Fibroblast of skin of left biceps (primary cell): ENCODE data around the gene RAPGEF1.
"Not testable (repeated sequence)": the region's sequence is repeated elsewhere in the genome, so short reads cannot be mapped to it uniquely, and the experiment has no call there.

ENCODE experiments used
- DNase-seq, 2 experiments: peaks; one replicate each; pipeline ENCODE4 v3.0.0-alpha.2; 2013; ENCODE audit warnings: low read depth in 2 of 2

RAPGEF1 gene

GRCh38 chr9:131559421-131560000 is 180.4 kb downstream of the RAPGEF1 start:
- DNase-seq: no peak

- no peak for DNase-seq
These were observed 181.9 kb downstream of the RAPGEF1 start for GRCh38 chr9:131557855-131558548.

GRCh38 chr9:131555841-131556673 is 183.8 kb downstream of the RAPGEF1 start:
- no peak for DNase-seq

- DNase-seq: no peak
These were observed 185.0 kb downstream of the RAPGEF1 start for GRCh38 chr9:131554843-131555351.

GRCh38 chr9:131554087-131554842 is 185.6 kb downstream of the RAPGEF1 start:
- DNase-seq: no peak

GRCh38 chr9:131552030-131552429 is 187.8 kb downstream of the RAPGEF1 start:
- DNase-seq: no peak

GRCh38 chr9:131550465-131550864 is 189.4 kb downstream of the RAPGEF1 start:
- DNase-seq: not testable (repeated sequence)

GRCh38 chr9:131549186-131549585 is 190.7 kb downstream of the RAPGEF1 start:
- DNase-seq: not testable (repeated sequence)

GRCh38 chr9:131546336-131547084 is 193.4 kb downstream of the RAPGEF1 start:
- no peak for DNase-seq

- no peak for DNase-seq
These were observed 194.0 kb downstream of the RAPGEF1 start for GRCh38 chr9:131545786-131546335.

GRCh38 chr9:131545003-131545785 is 194.7 kb downstream of the RAPGEF1 start, which contains the start of gene PRRT1B:
Gene PRRT1B, plus strand, starts transcription at chr9:131545523. Its CDS starts 93 bp downstream, at chr9:131545616.
- DNase-seq: no peak

- DNase-seq: no peak
These were observed 196.7 kb downstream of the RAPGEF1 start for GRCh38 chr9:131543141-131543540.

GRCh38 chr9:131539223-131539923 is 200.5 kb downstream of the RAPGEF1 start:
- no peak for DNase-seq

GRCh38 chr9:131537946-131538345 is 201.9 kb downstream of the RAPGEF1 start:
- no peak for DNase-seq

GRCh38 chr9:131534721-131535237 is 205.1 kb downstream of the RAPGEF1 start:
- DNase-seq: no peak

GRCh38 chr9:131530920-131531832 is 208.7 kb downstream of the RAPGEF1 start, which contains the start of gene UCK1:
Gene UCK1, minus strand, starts transcription at chr9:131531263. Its CDS starts 89 bp downstream, at chr9:131531174.
- peak; percentile 41 to 46 for DNase-seq

GRCh38 chr9:131530546-131530919 is 209.3 kb downstream of the RAPGEF1 start:
- no peak for DNase-seq
